ENCODE results near the gene C5AR1.

The C5AR1 gene

DNA sequence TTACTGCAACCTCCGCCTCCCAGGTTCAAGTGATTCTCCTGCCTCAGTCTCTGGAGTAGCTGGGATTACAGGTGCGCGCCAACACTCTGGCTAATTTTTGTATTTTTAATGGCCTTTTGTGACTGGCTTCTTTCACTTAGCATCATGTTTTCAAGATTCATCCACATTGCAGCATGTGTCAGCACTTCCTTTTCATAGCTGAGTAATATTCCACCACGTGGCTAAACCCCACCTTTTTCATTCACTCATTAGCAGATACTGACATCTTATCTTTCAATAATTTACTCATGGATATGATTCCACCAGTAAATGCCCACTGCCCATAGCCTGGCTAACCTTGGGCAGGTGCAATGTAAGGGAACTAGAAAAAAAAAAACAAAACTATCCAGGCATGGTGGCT is 6.9 kb downstream of the C5AR1 start:
- POLR2A ChIA-PET: interaction anchor here (0.5 to 1.2 kb wide), 2 partner anchors 21 to 33 kb away, joined by 3 read pairs; no protein-coding TSS in a partner anchor
- TF ChIP-seq SCRT1 (tag by site-specific recombination; IDR thresholded peaks at IDR 0.05; ENCODE audit: borderline replicate concordance) (no peak), ZNF146 (tag by site-specific recombination; IDR thresholded peaks at IDR 0.05) (peak; percentile 84)
- Histone ChIP-seq H3K27ac (ENCODE audit: extremely low read depth, low read depth, low read length) (no peak overlapping the region), H3K9me3 (ENCODE audit: control insufficient read depth, insufficient read depth, low read depth, low read length) (no peaks in the 10 kb centered on the region), H3K4me1 (ENCODE audit: control insufficient read depth, insufficient read depth, low read length) (no peaks in the 10 kb centered on the region), H3K4me3 (ENCODE audit: low read depth, low read length) (no peak overlapping the region), H3K36me3 (ENCODE audit: control insufficient read depth in 2 of 2, insufficient read depth in 1 of 2, low read length in 2 of 2) (no peaks in the 10 kb centered on the region)
- CTCF ChIA-PET: interaction anchor here (0.7 to 2.0 kb wide), 3 partner anchors 32 to 78 kb away, joined by 4 to 16 read pairs (median 11); partner anchors contain the start of gene DHX34

DNA sequence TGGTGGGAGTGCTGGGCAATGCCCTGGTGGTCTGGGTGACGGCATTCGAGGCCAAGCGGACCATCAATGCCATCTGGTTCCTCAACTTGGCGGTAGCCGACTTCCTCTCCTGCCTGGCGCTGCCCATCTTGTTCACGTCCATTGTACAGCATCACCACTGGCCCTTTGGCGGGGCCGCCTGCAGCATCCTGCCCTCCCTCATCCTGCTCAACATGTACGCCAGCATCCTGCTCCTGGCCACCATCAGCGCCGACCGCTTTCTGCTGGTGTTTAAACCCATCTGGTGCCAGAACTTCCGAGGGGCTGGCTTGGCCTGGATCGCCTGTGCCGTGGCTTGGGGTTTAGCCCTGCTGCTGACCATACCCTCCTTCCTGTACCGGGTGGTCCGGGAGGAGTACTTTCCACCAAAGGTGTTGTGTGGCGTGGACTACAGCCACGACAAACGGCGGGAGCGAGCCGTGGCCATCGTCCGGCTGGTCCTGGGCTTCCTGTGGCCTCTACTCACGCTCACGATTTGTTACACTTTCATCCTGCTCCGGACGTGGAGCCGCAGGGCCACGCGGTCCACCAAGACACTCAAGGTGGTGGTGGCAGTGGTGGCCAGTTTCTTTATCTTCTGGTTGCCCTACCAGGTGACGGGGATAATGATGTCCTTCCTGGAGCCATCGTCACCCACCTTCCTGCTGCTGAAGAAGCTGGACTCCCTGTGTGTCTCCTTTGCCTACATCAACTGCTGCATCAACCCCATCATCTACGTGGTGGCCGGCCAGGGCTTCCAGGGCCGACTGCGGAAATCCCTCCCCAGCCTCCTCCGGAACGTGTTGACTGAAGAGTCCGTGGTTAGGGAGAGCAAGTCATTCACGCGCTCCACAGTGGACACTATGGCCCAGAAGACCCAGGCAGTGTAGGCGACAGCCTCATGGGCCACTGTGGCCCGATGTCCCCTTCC is 10.5 kb downstream of the C5AR1 start:
- Histone ChIP-seq H3K4me3 (ENCODE audit: low read depth, low read length) (no peak overlapping the region), H3K4me1 (ENCODE audit: control insufficient read depth, insufficient read depth, low read length) (no peaks in the 10 kb centered on the region), H3K27ac (ENCODE audit: extremely low read depth, low read depth, low read length) (no peak overlapping the region), H3K36me3 (ENCODE audit: control insufficient read depth in 2 of 2, insufficient read depth in 1 of 2, low read length in 2 of 2) (no peaks in the 10 kb centered on the region), H3K9me3 (ENCODE audit: control insufficient read depth, insufficient read depth, low read depth, low read length) (no peaks in the 10 kb centered on the region)
- no peak for TF ChIP-seq ZBTB48 (tag by site-specific recombination; IDR thresholded peaks at IDR 0.05)
- TF ChIP-seq, protein P1, sequence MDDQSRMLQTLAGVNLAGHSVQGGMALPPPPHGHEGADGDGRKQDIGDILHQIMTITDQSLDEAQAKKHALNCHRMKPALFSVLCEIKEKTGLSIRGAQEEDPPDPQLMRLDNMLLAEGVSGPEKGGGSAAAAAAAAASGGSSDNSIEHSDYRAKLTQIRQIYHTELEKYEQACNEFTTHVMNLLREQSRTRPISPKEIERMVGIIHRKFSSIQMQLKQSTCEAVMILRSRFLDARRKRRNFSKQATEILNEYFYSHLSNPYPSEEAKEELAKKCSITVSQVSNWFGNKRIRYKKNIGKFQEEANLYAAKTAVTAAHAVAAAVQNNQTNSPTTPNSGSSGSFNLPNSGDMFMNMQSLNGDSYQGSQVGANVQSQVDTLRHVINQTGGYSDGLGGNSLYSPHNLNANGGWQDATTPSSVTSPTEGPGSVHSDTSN (CRISPR knock-in tag; IDR thresholded peaks at IDR 0.05): peak; percentile 51; the same call in 1 of the 2 replicates
- TF ChIP-seq EGR2 (tag by site-specific recombination; IDR thresholded peaks at IDR 0.05; ENCODE audit: low read depth): no peak
- TF ChIP-seq ZNF544 (tag by site-specific recombination; IDR thresholded peaks at IDR 0.05): no peak
- TF ChIP-seq ZNF707 (tag by site-specific recombination; IDR thresholded peaks at IDR 0.05): no peak
- no peak for TF ChIP-seq ZNF2 (tag by site-specific recombination; IDR thresholded peaks at IDR 0.05)
- CTCF ChIA-PET: interaction anchor here (0.7 to 1.5 kb wide), 2 partner anchors 28 to 71 kb away, joined by 3 read pairs; no protein-coding TSS in a partner anchor
- POLR2A ChIA-PET: no interaction called here

- TF ChIP-seq ZNF544 (tag by site-specific recombination; IDR thresholded peaks at IDR 0.05) (no peak), ZNF529 (tag by site-specific recombination; IDR thresholded peaks at IDR 0.05; ENCODE audit: insufficient replicate concordance) (peak; percentile 99), ZNF785 (tag by site-specific recombination; IDR thresholded peaks at IDR 0.05) (no peak), ZNF221 (tag by site-specific recombination; IDR thresholded peaks at IDR 0.05; ENCODE audit: borderline replicate concordance) (no peak), ZBTB7A (tag by site-specific recombination; IDR thresholded peaks at IDR 0.05; ENCODE audit: low read depth) (no peak), SP7 (tag by site-specific recombination; IDR thresholded peaks at IDR 0.05) (no peak)
- TF ChIP-seq, protein P1 (CRISPR knock-in tag; IDR thresholded peaks at IDR 0.05): no peak
- POLR2A ChIA-PET: no interaction called here
These were observed 12.0 kb downstream of the C5AR1 start for GRCh38 chr19:47321630-47322029.

GRCh38 chr19:47322058-47322457 is 12.4 kb downstream of the C5AR1 start:
- CTCF ChIA-PET: interaction anchor here (1.5 kb wide), 1 partner anchor 27 kb away, joined by 3 read pairs; no protein-coding TSS in a partner anchor
- no peak overlapping the region for H3K4me3 ChIP-seq (ENCODE audit: low read depth, low read length)
- H3K9me3 ChIP-seq (ENCODE audit: control insufficient read depth, insufficient read depth, low read depth, low read length): no peaks in the 10 kb centered on the region
- H3K27ac ChIP-seq (ENCODE audit: extremely low read depth, low read depth, low read length): no peak overlapping the region
- H3K4me1 ChIP-seq (ENCODE audit: control insufficient read depth, insufficient read depth, low read length): no peaks in the 10 kb centered on the region
- POLR2A ChIA-PET: no interaction called here
- no peaks in the 10 kb centered on the region for H3K36me3 ChIP-seq (ENCODE audit: control insufficient read depth in 2 of 2, insufficient read depth in 1 of 2, low read length in 2 of 2)
- TF ChIP-seq KLF16 (tag by site-specific recombination; IDR thresholded peaks at IDR 0.05) (no peak), ZNF398 (tag by site-specific recombination; IDR thresholded peaks at IDR 0.05) (no peak), HOXD13 (CRISPR knock-in tag; IDR thresholded peaks at IDR 0.05; ENCODE audit: borderline replicate concordance) (no peak), OSR2 (tag by site-specific recombination; IDR thresholded peaks at IDR 0.05) (no peak), ZEB2 (tag by site-specific recombination; IDR thresholded peaks at IDR 0.05) (no peak), ZNF214 (tag by site-specific recombination; IDR thresholded peaks at IDR 0.05; ENCODE audit: borderline replicate concordance) (no peak), ZFP41 (tag by site-specific recombination; IDR thresholded peaks at IDR 0.05; ENCODE audit: borderline replicate concordance) (no peak)
- TF ChIP-seq, protein P2, sequence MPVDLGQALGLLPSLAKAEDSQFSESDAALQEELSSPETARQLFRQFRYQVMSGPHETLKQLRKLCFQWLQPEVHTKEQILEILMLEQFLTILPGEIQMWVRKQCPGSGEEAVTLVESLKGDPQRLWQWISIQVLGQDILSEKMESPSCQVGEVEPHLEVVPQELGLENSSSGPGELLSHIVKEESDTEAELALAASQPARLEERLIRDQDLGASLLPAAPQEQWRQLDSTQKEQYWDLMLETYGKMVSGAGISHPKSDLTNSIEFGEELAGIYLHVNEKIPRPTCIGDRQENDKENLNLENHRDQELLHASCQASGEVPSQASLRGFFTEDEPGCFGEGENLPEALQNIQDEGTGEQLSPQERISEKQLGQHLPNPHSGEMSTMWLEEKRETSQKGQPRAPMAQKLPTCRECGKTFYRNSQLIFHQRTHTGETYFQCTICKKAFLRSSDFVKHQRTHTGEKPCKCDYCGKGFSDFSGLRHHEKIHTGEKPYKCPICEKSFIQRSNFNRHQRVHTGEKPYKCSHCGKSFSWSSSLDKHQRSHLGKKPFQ (tag by site-specific recombination; IDR thresholded peaks at IDR 0.05): no peak

More at GRCh38 chr19:47321630-47322029, 12.0 kb downstream of the C5AR1 start:
- H3K4me3 ChIP-seq (ENCODE audit: low read depth, low read length): no peak overlapping the region
- CTCF ChIA-PET: interaction anchor here (0.5 to 1.5 kb wide), 2 partner anchors 27 to 469 kb away, joined by 3 read pairs; no protein-coding TSS in a partner anchor
- H3K9me3 ChIP-seq (ENCODE audit: control insufficient read depth, insufficient read depth, low read depth, low read length): no peaks in the 10 kb centered on the region
- no peak overlapping the region for H3K27ac ChIP-seq (ENCODE audit: extremely low read depth, low read depth, low read length)
- no peaks in the 10 kb centered on the region for H3K36me3 ChIP-seq (ENCODE audit: control insufficient read depth in 2 of 2, insufficient read depth in 1 of 2, low read length in 2 of 2)
- no peaks in the 10 kb centered on the region for H3K4me1 ChIP-seq (ENCODE audit: control insufficient read depth, insufficient read depth, low read length)
